Smooth muscle cell (in vitro differentiated cells): Measurements from ENCODE around the gene PLXNC1. TPM values are rescaled to one million over a fixed set of nuclear protein-coding genes. Genes with fewer than 3 reads are reported as not detected.

Experiments
- DNase-seq: peaks from one replicate; lab custom pipeline; 2025; ENCODE audit not compliant: unreplicated experiment; lab: John Stamatoyannopoulos, UW
- H2AFZ ChIP-seq: fragments of 200-600 bp; sonication (generic); 2 replicates; pipeline ENCODE4 v1.6.0; 2016; ENCODE audit warnings: antibody characterized with exemption, low read depth, mild to moderate bottlenecking
- H3F3A ChIP-seq: fragments of 200-600 bp; sonication (generic); 2 replicates; pipeline ENCODE4 v1.6.0; 2017; ENCODE audit warnings: antibody characterized with exemption, low read depth
- H3K27ac ChIP-seq: fragments of 200-600 bp; sonication (generic); 2 replicates; pipeline ENCODE4 v1.5.1; 2016; ENCODE audit warnings: low read depth, mild to moderate bottlenecking
- H3K27me3 ChIP-seq: fragments of 200-600 bp; sonication (generic); 2 replicates; pipeline ENCODE4 v1.6.1; 2016; ENCODE audit warnings: low read depth, mild to moderate bottlenecking
- H3K36me3 ChIP-seq: fragments of 200-600 bp; sonication (generic); 2 replicates; pipeline ENCODE4 v1.5.1; 2016; ENCODE audit warnings: low read depth
- H3K4me1 ChIP-seq: fragments of 200-600 bp; sonication (generic); 2 replicates; pipeline ENCODE4 v1.5.1; 2016; ENCODE audit warnings: low read depth
- H3K4me2 ChIP-seq: fragments of 200-600 bp; sonication (generic); 2 replicates; pipeline ENCODE4 v1.6.0; 2016; ENCODE audit warnings: mild to moderate bottlenecking
- H3K4me3 ChIP-seq: fragments of 200-600 bp; sonication (generic); 2 replicates; pipeline ENCODE4 v1.5.1; 2016; ENCODE audit warnings: mild to moderate bottlenecking
- H3K79me2 ChIP-seq: fragments of 200-600 bp; sonication (generic); 2 replicates; pipeline ENCODE4 v1.6.0; 2016; ENCODE audit warnings: low read depth, mild to moderate bottlenecking
- H3K9ac ChIP-seq: fragments of 200-600 bp; sonication (generic); 2 replicates; pipeline ENCODE4 v1.6.0; 2016; ENCODE audit warnings: low read depth
- H3K9me3 ChIP-seq: fragments of 200-600 bp; sonication (generic); replicated peaks from 2 replicates; pipeline ENCODE4 v1.5.1; 2016; ENCODE audit warnings: low read depth
- H4K20me1 ChIP-seq: fragments of 200-600 bp; sonication (generic); 2 replicates; pipeline ENCODE4 v1.6.0; 2016; ENCODE audit warnings: low read depth
- WGBS: methylation state at CpG from one replicate; pipeline ENCODE4 v1.1.7; 2016; ENCODE audit warnings: low lambda C conversion rate; 5-methylcytosine and 5-hydroxymethylcytosine counted together
- polyA plus RNA-seq: library from polyadenylated mRNA; unstranded; fragments of >200 nt; fragmentation: Nextera tagmentation; extraction: Ambion mirVana; gene quantifications from 2 replicates; pipeline ENCODE4 v1.2.1, GENCODE V29; 2016
- total RNA-seq: library from RNA; depleted of rRNA; stranded (reverse); fragments of >200 nt; gene quantifications from 2 replicates; pipeline ENCODE4 v1.2.3, GENCODE V29; 2014
- TF ChIP-seq, protein P1 (sequence below): fragments of 200-600 bp; sonication (generic); IDR thresholded peaks from 2 replicates; pipeline ENCODE4 v1.5.1; 2017; ENCODE audit warnings: borderline replicate concordance, mild to moderate bottlenecking, antibody characterized with exemption; ENCODE audit not compliant: insufficient read depth, poor library complexity, severe bottlenecking

The PLXNC1 gene
- total and polyA plus RNA-seq, 2 experiments from 2014 or later, result 0.49 to 0.66 TPM

DNA sequence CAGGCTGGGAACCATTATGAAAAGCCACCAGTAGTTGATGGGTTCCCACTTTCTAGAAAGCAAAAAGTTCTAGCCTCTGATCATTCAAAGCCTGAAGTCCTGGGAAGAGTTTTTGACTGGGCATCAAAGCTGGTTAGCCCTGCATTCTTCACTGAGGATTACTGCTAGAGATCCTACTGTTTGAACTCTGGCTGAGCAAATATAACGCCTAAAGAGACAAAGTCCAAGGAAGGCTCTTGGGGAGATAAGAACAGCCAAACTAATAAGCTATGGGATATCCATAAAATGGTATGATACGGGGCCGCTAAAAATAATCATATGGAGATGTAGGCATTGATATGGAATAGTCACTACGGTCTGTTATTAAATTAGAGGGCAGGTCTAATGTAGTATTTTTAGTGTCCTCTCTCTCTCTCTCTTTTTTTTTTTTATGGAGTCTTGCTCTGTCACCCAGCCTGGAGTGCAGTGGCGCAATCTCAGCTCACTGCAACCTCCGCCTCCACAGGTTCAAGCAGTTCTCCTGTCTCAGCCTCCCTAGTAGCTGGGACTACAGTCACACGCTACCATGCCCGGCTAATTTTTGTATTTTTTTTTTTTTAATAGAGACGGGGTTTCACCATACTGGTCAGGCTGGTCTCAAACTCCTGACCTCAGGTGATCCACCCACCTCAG lies 35.5 kb downstream of the PLXNC1 start:
- H3K9me3 ChIP-seq, result no peaks in the 10 kb centered on the region
- H3K4me1 ChIP-seq, result peaks cover 22% of the 10 kb centered on the region
- H3K36me3 ChIP-seq, result no peaks in the 10 kb centered on the region
- H3K4me3 ChIP-seq, result no peak overlapping the region
- H4K20me1 ChIP-seq, result no peaks in the 10 kb centered on the region
- no peak overlapping the region for H3K4me2 ChIP-seq
- DNase-seq, result no peak
- H3K27me3 ChIP-seq, result peaks cover 35% of the 10 kb centered on the region
- no peaks in the 10 kb centered on the region for H3K79me2 ChIP-seq
- H3F3A ChIP-seq, result no peaks in the 10 kb centered on the region
- H2AFZ ChIP-seq, result no peak overlapping the region
- 64% methylated on average over 9 of the region's 9 CpGs for WGBS
- TF ChIP-seq, protein P1, sequence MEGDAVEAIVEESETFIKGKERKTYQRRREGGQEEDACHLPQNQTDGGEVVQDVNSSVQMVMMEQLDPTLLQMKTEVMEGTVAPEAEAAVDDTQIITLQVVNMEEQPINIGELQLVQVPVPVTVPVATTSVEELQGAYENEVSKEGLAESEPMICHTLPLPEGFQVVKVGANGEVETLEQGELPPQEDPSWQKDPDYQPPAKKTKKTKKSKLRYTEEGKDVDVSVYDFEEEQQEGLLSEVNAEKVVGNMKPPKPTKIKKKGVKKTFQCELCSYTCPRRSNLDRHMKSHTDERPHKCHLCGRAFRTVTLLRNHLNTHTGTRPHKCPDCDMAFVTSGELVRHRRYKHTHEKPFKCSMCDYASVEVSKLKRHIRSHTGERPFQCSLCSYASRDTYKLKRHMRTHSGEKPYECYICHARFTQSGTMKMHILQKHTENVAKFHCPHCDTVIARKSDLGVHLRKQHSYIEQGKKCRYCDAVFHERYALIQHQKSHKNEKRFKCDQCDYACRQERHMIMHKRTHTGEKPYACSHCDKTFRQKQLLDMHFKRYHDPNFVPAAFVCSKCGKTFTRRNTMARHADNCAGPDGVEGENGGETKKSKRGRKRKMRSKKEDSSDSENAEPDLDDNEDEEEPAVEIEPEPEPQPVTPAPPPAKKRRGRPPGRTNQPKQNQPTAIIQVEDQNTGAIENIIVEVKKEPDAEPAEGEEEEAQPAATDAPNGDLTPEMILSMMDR, result no peak
- H3K9ac ChIP-seq, result no peak overlapping the region
- no peak overlapping the region for H3K27ac ChIP-seq

DNA sequence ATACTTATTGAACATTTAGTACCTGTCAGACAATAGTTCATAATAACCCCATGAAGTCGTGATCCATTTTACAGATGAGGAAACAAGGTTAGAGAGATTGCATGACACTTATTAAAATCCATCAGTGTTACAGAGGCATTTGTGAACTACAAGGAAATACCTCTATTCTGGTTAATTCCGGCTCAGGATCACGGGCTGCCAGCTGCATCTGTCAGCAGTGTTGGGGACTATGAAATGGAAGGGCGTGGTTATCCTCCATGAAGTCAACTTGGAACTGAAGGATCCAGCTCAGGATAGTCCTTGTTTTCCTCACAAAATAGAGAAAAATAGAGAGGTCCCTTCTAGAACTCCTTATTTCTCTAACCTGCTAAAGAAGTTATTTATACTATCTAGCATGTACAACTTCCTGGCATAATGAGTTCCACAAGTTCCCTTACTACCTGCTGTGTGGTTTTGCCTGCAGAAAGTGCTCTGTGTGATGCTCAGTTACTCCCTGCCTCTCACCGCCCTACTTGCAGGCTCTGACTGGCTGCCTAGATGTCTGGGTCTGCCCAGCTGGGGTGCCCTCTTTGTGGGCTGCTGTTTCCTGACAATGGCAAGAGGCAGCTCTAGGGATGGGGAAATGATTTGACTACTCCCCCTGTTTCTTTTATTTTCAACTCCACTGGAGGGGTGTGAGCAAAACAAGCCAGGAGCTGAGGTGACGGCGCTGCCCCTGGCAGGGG lies 36.8 kb downstream of the PLXNC1 start:
- no peak overlapping the region for H3K27ac ChIP-seq

GRCh38 chr12:94185801-94186200 lies 37.4 kb downstream of the PLXNC1 start:
- H3K4me1 ChIP-seq, result peaks cover 22% of the 10 kb centered on the region
- no peaks in the 10 kb centered on the region for H4K20me1 ChIP-seq
- no peak for DNase-seq
- WGBS, result 92% methylated on average over 7 of the region's 7 CpGs
- no peaks in the 10 kb centered on the region for H3K9me3 ChIP-seq
- no peaks in the 10 kb centered on the region for H3K36me3 ChIP-seq
- no peaks in the 10 kb centered on the region for H3F3A ChIP-seq
- TF ChIP-seq, protein P1, result no peak
- no peak overlapping the region for H3K4me3 ChIP-seq
- H3K27ac ChIP-seq, result no peak overlapping the region
- peaks cover 35% of the 10 kb centered on the region for H3K27me3 ChIP-seq
- H3K9ac ChIP-seq, result no peak overlapping the region
- no peaks in the 10 kb centered on the region for H3K79me2 ChIP-seq
- H3K4me2 ChIP-seq, result no peak overlapping the region
- H2AFZ ChIP-seq, result no peak overlapping the region

More for the DNA sequence above, 36.8 kb downstream of the PLXNC1 start:
- no peaks in the 10 kb centered on the region for H4K20me1 ChIP-seq
- H3F3A ChIP-seq, result no peaks in the 10 kb centered on the region
- TF ChIP-seq, protein P1, result no peak
- H3K4me1 ChIP-seq, result peaks cover 22% of the 10 kb centered on the region
- no peak overlapping the region for H2AFZ ChIP-seq
- no peaks in the 10 kb centered on the region for H3K9me3 ChIP-seq
- H3K4me3 ChIP-seq, result no peak overlapping the region
- no peaks in the 10 kb centered on the region for H3K36me3 ChIP-seq
- H3K79me2 ChIP-seq, result no peaks in the 10 kb centered on the region
- WGBS, result 88% methylated on average over 7 of the region's 7 CpGs
- H3K27me3 ChIP-seq, result peaks cover 35% of the 10 kb centered on the region
- DNase-seq, result no peak
- no peak overlapping the region for H3K9ac ChIP-seq
- H3K4me2 ChIP-seq, result no peak overlapping the region
